IMR-90 (cell line): ENCODE results near the gene SFTPB. TPM values are rescaled to one million over a fixed set of nuclear protein-coding genes. Genes with fewer than 3 reads are reported as not detected.

ENCODE experiments used
- ATAC-seq: fragments of 200-7000 bp; cut with Tn5 transposase; 2 replicates; pipeline ENCODE4 v1.9.1; 2020; ENCODE audit warnings: low read depth, mild to moderate bottlenecking, moderate library complexity
- BruUV-seq: library from RNA; stranded (reverse); fragments of 400-500 nt; replicated peaks from 2 replicates; lab custom pipeline; 2021; lab: Mats Ljungman, UMichigan
- CTCF ChIA-PET: fragments of 300-600 bp; formaldehyde crosslinking; extraction: SDS; loops from one replicate; lab custom pipeline; 2021; ENCODE audit warnings: antibody characterized with exemption; lab: Yijun Ruan, JAX
- POLR2A ChIA-PET: fragments of 300-600 bp; sonication (Branson Sonifier 250); formaldehyde crosslinking; loops from one replicate; lab custom pipeline; 2022; ENCODE audit warnings: antibody characterized with exemption; ENCODE audit not compliant: unreplicated experiment; lab: Charles Lee
- DNase-seq: peaks from one replicate; pipeline ENCODE4 v3.0.0; 2013
- H2AFZ ChIP-seq: replicated peaks from 2 replicates; pipeline ENCODE3; 2013; ENCODE audit warnings: low read length, mild to moderate bottlenecking; ENCODE audit not compliant: poor library complexity
- H2AK5ac ChIP-seq: 2 replicates; pipeline ENCODE4 v1.6.1; 2013; ENCODE audit warnings: low read depth, low read length, inconsistent platforms
- H2AK9ac ChIP-seq: replicated peaks from 2 replicates; pipeline ENCODE3; 2013; ENCODE audit warnings: mild to moderate bottlenecking, low read depth, low read length, moderate library complexity; ENCODE audit not compliant: poor library complexity
- H2BK120ac ChIP-seq: 2 replicates; pipeline ENCODE4 v1.6.1; 2013; ENCODE audit warnings: low read depth, low read length, inconsistent platforms
- H2BK15ac ChIP-seq: 3 replicates; pipeline ENCODE4 v1.6.1; 2013; ENCODE audit warnings: low read depth, low read length, inconsistent platforms
- H2BK20ac ChIP-seq: 2 replicates; pipeline ENCODE4 v1.6.1; 2013; ENCODE audit warnings: low read depth, mild to moderate bottlenecking, inconsistent platforms, low read length, moderate library complexity
- H2BK5ac ChIP-seq: 2 replicates; pipeline ENCODE4 v1.6.1; 2013; ENCODE audit warnings: mild to moderate bottlenecking, low read depth, low read length, inconsistent platforms; ENCODE audit not compliant: poor library complexity, severe bottlenecking
- H3K14ac ChIP-seq: replicated peaks from 2 replicates; pipeline ENCODE4 v1.6.1; 2013; ENCODE audit warnings: low read depth, low read length, inconsistent platforms
- H3K18ac ChIP-seq: 2 replicates; pipeline ENCODE4 v1.6.1; 2013; ENCODE audit warnings: low read depth, low read length, control low read depth
- H3K23ac ChIP-seq: 2 replicates; pipeline ENCODE4 v1.6.1; 2013; ENCODE audit warnings: low read depth, low read length, inconsistent platforms
- H3K27ac ChIP-seq: 2 replicates; pipeline ENCODE4 v1.5.1; 2013; ENCODE audit warnings: mild to moderate bottlenecking, control low read depth, low read length; ENCODE audit not compliant: insufficient read depth
- H3K27me3 ChIP-seq: 2 replicates; pipeline ENCODE4 v1.6.1; 2013; ENCODE audit warnings: low read length; ENCODE audit not compliant: control insufficient read depth, insufficient read depth
- H3K36me3 ChIP-seq: 2 replicates; pipeline ENCODE4 v1.6.1; 2013; ENCODE audit warnings: low read length, mixed read lengths; ENCODE audit not compliant: control insufficient read depth, insufficient read depth
- H3K4ac ChIP-seq: 2 replicates; pipeline ENCODE4 v1.6.1; 2013; ENCODE audit warnings: low read depth, low read length, inconsistent platforms
- H3K4me1 ChIP-seq: 2 replicates; pipeline ENCODE4 v1.6.1; 2013; ENCODE audit warnings: low read length, mixed read lengths; ENCODE audit not compliant: control insufficient read depth, insufficient read depth
- H3K4me2 ChIP-seq: 2 replicates; pipeline ENCODE4 v1.6.1; 2013; ENCODE audit warnings: low read depth, mild to moderate bottlenecking, control low read depth, low read length, moderate library complexity
- H3K4me3 ChIP-seq: 2 replicates; pipeline ENCODE4 v1.5.1; 2013; ENCODE audit warnings: low read depth, mild to moderate bottlenecking, control low read depth, low read length, moderate library complexity; ENCODE audit not compliant: insufficient read depth
- H3K56ac ChIP-seq: 2 replicates; pipeline ENCODE4 v1.6.1; 2013; ENCODE audit warnings: low read length, inconsistent platforms; ENCODE audit not compliant: insufficient read depth; ENCODE audit errors: extremely low read depth
- H3K79me1 ChIP-seq, 2 experiments: 2 replicates each; pipeline ENCODE4 v1.6.1; 2013; ENCODE audit warnings: low read length in 2 of 2, inconsistent platforms in 1 of 2, low read depth in 1 of 2
- H3K9ac ChIP-seq: 2 replicates; pipeline ENCODE4 v1.6.1; 2013; ENCODE audit warnings: low read depth, low read length, control low read depth
- H3K9me1 ChIP-seq: 2 replicates; pipeline ENCODE4 v1.6.1; 2013; ENCODE audit warnings: low read length, inconsistent platforms; ENCODE audit not compliant: insufficient read depth
- H3K9me3 ChIP-seq: 2 replicates; pipeline ENCODE4 v1.6.1; 2013; ENCODE audit warnings: low read length; ENCODE audit not compliant: control insufficient read depth, insufficient read depth
- H4K20me1 ChIP-seq: 2 replicates; pipeline ENCODE4 v1.6.1; 2013; ENCODE audit warnings: low read length, inconsistent platforms; ENCODE audit not compliant: insufficient read depth
- H4K5ac ChIP-seq: 2 replicates; pipeline ENCODE4 v1.6.1; 2013; ENCODE audit warnings: mild to moderate bottlenecking, low read depth, low read length, control low read depth
- H4K8ac ChIP-seq, 2 experiments: 2 replicates each; pipeline ENCODE4 v1.6.1; 2013; ENCODE audit warnings: low read depth in 2 of 2, low read length in 2 of 2, control low read depth in 1 of 2, inconsistent platforms in 1 of 2
- H4K91ac ChIP-seq: 2 replicates; pipeline ENCODE4 v1.6.1; 2013; ENCODE audit warnings: low read depth, low read length, inconsistent platforms; ENCODE audit not compliant: insufficient read depth
- BHLHE40 ChIP-seq: fragments of 150-350 bp; IDR thresholded peaks from 2 replicates; pipeline ENCODE4 v1.6.1; 2016; ENCODE audit warnings: mild to moderate bottlenecking, low read depth, low read length
- CEBPB ChIP-seq: IDR thresholded peaks from 2 replicates; pipeline ENCODE4 v1.6.1; 2012; ENCODE audit warnings: low read depth, low read length, improper control_type of control experiment
- CHD1 ChIP-seq: IDR thresholded peaks from 2 replicates; pipeline ENCODE4 v1.6.1; 2012; ENCODE audit warnings: low read depth, low read length, improper control_type of control experiment
- FOS ChIP-seq: fragments of 150-350 bp; IDR thresholded peaks from 2 replicates; pipeline ENCODE4 v1.6.1; 2016; ENCODE audit warnings: low read depth, low read length
- MAFK ChIP-seq: IDR thresholded peaks from 2 replicates; pipeline ENCODE4 v1.6.1; 2012; ENCODE audit warnings: low read depth, low read length, improper control_type of control experiment
- MAZ ChIP-seq: IDR thresholded peaks from 2 replicates; pipeline ENCODE4 v1.6.1; 2012; ENCODE audit warnings: low read depth, mild to moderate bottlenecking, low read length, improper control_type of control experiment, moderate library complexity, borderline replicate concordance
- MXI1 ChIP-seq: IDR thresholded peaks from 2 replicates; pipeline ENCODE4 v1.6.1; 2012; ENCODE audit warnings: low read depth, mild to moderate bottlenecking, low read length, moderate library complexity, borderline replicate concordance
- NFE2L2 ChIP-seq: fragments of 150-350 bp; IDR thresholded peaks from 2 replicates; pipeline ENCODE4 v1.6.1; 2016; ENCODE audit warnings: low read depth, mild to moderate bottlenecking, low read length
- POLR2A ChIP-seq: IDR thresholded peaks from 2 replicates; pipeline ENCODE4 v1.6.1; 2012; ENCODE audit warnings: mild to moderate bottlenecking, low read depth, low read length
- RAD21 ChIP-seq: IDR thresholded peaks from 2 replicates; pipeline ENCODE4 v1.6.1; 2012; ENCODE audit warnings: low read length, improper control_type of control experiment
- RCOR1 ChIP-seq: IDR thresholded peaks from 2 replicates; pipeline ENCODE4 v1.6.1; 2012; ENCODE audit warnings: mild to moderate bottlenecking, low read length, improper control_type of control experiment; ENCODE audit not compliant: insufficient replicate concordance
- RFX5 ChIP-seq: IDR thresholded peaks from 2 replicates; pipeline ENCODE4 v1.8.0; 2012; ENCODE audit warnings: low read depth, mild to moderate bottlenecking, low read length, moderate library complexity
- SMC3 ChIP-seq: fragments of 150-350 bp; IDR thresholded peaks from 2 replicates; pipeline ENCODE4 v1.6.1; 2016; ENCODE audit warnings: low read depth, mild to moderate bottlenecking, antibody characterized with exemption, low read length, moderate library complexity
- WGBS, 2 experiments: methylation state at CpG; one replicate each; pipeline versions ENCODE4 v1.1.5 to v1.1.7; 2013; ENCODE audit warnings: missing lambda C conversion rate in 2 of 2; ENCODE audit not compliant: insufficient read length in 1 of 2; ENCODE audit errors: extremely low coverage in 2 of 2; 5-methylcytosine and 5-hydroxymethylcytosine counted together
- dilution Hi-C: fragments of 300-500 bp; cut with HindIII; formaldehyde crosslinking; loops from one replicate; pipeline ENCODE4 v1.14.3; 2018; ENCODE audit warnings: low sequenced_read_pairs; ENCODE audit not compliant: unreplicated experiment
- in situ Hi-C: fragments of 300-500 bp; cut with MboI; formaldehyde crosslinking; loops from 3 replicates; pipeline ENCODE4 v1.14.3; 2019; ENCODE audit warnings: low sequenced_read_pairs, inconsistent platforms, mixed read lengths
- intact Hi-C: fragments of 100-400 bp; cut with micrococcal nuclease; formaldehyde crosslinking; loops from 2 replicates; pipeline ENCODE4 v1.10.0; 2022
- polyA plus RNA-seq, 3 experiments: library from polyadenylated mRNA; depleted of rRNA; stranded (reverse); fragments of >200 nt; gene quantifications; 2 replicates each; pipeline ENCODE4 v1.2.3, GENCODE V29; 2012; ENCODE audit warnings: low replicate concordance in 1 of 3
- total RNA-seq: library from RNA; depleted of rRNA; stranded (reverse); fragments of >200 nt; gene quantifications from 2 replicates; pipeline ENCODE4 v1.2.3, GENCODE V29; 2012
- TF ChIP-seq, protein P1 (sequence below): fragments of 150-350 bp; IDR thresholded peaks from 2 replicates; pipeline ENCODE4 v1.6.1; 2017; ENCODE audit warnings: mild to moderate bottlenecking, antibody characterized with exemption, low read length, low read depth
- TF ChIP-seq, protein P2 (sequence below): conservative IDR thresholded peaks from 2 replicates; pipeline ENCODE4 v1.5.1; 2012; ENCODE audit warnings: mild to moderate bottlenecking, low read depth, low read length, improper control_type of control experiment
- TF ChIP-seq, protein P3 (sequence below): fragments of 150-350 bp; IDR thresholded peaks from 2 replicates; pipeline ENCODE4 v1.6.1; 2016; ENCODE audit warnings: low read depth, mild to moderate bottlenecking, low read length, moderate library complexity, borderline replicate concordance

SFTPB gene
- total and polyA plus RNA-seq, 2 of the 4 experiments (the other 2 are of a cell fraction), result not detected

DNA sequence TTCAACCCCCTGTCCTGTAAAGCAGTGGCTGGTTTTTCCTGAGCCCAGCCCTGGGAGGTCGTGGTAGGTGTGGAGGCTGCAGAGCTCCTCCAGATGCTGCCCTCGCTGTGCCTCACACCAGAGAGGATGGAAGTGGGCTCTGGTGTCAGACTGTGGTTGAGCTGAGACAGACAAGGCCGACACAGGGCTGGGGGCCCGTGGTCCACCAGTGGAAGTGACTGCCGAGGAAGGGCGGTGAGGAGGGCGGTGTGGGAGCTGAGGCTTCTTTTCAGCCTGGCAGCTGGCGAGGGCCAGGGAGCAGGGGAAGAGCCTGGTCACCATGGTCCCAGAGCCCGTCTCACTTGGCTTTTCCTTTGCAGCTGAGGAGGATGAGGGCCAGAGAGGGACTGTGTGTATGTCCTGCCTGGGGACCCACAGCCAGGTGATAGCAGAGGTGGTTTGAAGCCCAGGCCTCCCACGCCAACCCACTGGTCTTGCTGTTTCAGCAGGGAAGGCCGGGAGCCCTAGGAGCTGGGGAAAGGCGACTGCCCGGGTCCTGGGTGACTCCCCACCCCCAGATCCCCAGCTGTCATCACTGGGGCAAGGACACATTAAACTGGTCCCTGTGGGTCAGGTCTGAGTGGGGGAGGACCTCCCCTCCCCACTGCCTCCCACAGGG, 8.5 kb downstream of the SFTPB start:
- Histone ChIP-seq H3K9ac (no peak overlapping the region), H3K4me3 (no peak overlapping the region), H2AFZ (no peak overlapping the region), H3K4me1 (peaks cover 13% of the 10 kb centered on the region), H3K36me3 (peaks cover 2% of the 10 kb centered on the region; the same call in 1 of the 2 replicates), H3K9me1 (peaks cover 23% of the 10 kb centered on the region), H3K79me1 (no peaks in the 10 kb centered on the region), H2BK5ac (no peak overlapping the region), H2AK9ac (peak overlapping the region; percentile 72), H3K27ac (no peak overlapping the region), H2BK120ac (no peak overlapping the region), H3K27me3 (no peaks in the 10 kb centered on the region), H4K5ac (no peak overlapping the region), H2BK20ac (no peak overlapping the region), H3K18ac (no peak overlapping the region), H3K4ac (no peak overlapping the region), H3K4me2 (no peak overlapping the region), H2BK15ac (no peak overlapping the region), H4K91ac (no peak overlapping the region), H3K9me3 (no peaks in the 10 kb centered on the region), H4K20me1 (no peaks in the 10 kb centered on the region), H3K23ac (no peak overlapping the region), H3K56ac (no peak overlapping the region), H4K8ac (no peak overlapping the region), H3K14ac (no peak overlapping the region), H2AK5ac (no peak overlapping the region; the same call in 1 of the 2 replicates)
- WGBS, 2 experiments, result 75% methylated on average over 6 of the region's 13 CpGs; no CpG with 5 or more reads in 1 of the 2 experiments
- dilution Hi-C loops, result no loop called here
- no peak for DNase-seq
- POLR2A ChIA-PET, result no interaction called here
- BruUV-seq, result no TSS peak
- no peak for TF ChIP-seq FOS
- no peak for TF ChIP-seq MAFK
- TF ChIP-seq NFE2L2, result no peak
- no peak for TF ChIP-seq MXI1
- TF ChIP-seq POLR2A, result no peak
- TF ChIP-seq MAZ, result no peak
- no peak for TF ChIP-seq CHD1
- TF ChIP-seq, protein P1, sequence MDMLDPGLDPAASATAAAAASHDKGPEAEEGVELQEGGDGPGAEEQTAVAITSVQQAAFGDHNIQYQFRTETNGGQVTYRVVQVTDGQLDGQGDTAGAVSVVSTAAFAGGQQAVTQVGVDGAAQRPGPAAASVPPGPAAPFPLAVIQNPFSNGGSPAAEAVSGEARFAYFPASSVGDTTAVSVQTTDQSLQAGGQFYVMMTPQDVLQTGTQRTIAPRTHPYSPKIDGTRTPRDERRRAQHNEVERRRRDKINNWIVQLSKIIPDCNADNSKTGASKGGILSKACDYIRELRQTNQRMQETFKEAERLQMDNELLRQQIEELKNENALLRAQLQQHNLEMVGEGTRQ, result no peak
- TF ChIP-seq, protein P2, sequence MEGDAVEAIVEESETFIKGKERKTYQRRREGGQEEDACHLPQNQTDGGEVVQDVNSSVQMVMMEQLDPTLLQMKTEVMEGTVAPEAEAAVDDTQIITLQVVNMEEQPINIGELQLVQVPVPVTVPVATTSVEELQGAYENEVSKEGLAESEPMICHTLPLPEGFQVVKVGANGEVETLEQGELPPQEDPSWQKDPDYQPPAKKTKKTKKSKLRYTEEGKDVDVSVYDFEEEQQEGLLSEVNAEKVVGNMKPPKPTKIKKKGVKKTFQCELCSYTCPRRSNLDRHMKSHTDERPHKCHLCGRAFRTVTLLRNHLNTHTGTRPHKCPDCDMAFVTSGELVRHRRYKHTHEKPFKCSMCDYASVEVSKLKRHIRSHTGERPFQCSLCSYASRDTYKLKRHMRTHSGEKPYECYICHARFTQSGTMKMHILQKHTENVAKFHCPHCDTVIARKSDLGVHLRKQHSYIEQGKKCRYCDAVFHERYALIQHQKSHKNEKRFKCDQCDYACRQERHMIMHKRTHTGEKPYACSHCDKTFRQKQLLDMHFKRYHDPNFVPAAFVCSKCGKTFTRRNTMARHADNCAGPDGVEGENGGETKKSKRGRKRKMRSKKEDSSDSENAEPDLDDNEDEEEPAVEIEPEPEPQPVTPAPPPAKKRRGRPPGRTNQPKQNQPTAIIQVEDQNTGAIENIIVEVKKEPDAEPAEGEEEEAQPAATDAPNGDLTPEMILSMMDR, result no peak
- TF ChIP-seq RFX5, result no peak
- TF ChIP-seq BHLHE40, result no peak
- TF ChIP-seq SMC3, result no peak
- TF ChIP-seq, protein P3, sequence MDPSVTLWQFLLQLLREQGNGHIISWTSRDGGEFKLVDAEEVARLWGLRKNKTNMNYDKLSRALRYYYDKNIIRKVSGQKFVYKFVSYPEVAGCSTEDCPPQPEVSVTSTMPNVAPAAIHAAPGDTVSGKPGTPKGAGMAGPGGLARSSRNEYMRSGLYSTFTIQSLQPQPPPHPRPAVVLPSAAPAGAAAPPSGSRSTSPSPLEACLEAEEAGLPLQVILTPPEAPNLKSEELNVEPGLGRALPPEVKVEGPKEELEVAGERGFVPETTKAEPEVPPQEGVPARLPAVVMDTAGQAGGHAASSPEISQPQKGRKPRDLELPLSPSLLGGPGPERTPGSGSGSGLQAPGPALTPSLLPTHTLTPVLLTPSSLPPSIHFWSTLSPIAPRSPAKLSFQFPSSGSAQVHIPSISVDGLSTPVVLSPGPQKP, result no peak
- no peak for TF ChIP-seq RAD21
- no peak for TF ChIP-seq CEBPB
- no peak for TF ChIP-seq RCOR1
- CTCF ChIA-PET, result interaction anchor here (0.6 to 2.0 kb wide), 2 partner anchors 10 to 686 kb away, joined by 3 to 8 read pairs; no protein-coding TSS in a partner anchor
- no peak for ATAC-seq
- intact Hi-C loops, result no loop called here
- in situ Hi-C loops, result no loop called here
